HG02763 (cell line): Measurements from ENCODE around the gene IL16.
"Not testable (repeated sequence)": the region's sequence is repeated elsewhere in the genome, so short reads cannot be mapped to it uniquely, and the experiment has no call there.

Source experiments
- ATAC-seq: cut with Tn5 transposase; IDR thresholded peaks from one replicate; pipeline ENCODE4 v1.9.1; 2021; ENCODE audit warnings: mild to moderate bottlenecking, moderate library complexity; ENCODE audit not compliant: unreplicated experiment

The IL16 gene

DNA sequence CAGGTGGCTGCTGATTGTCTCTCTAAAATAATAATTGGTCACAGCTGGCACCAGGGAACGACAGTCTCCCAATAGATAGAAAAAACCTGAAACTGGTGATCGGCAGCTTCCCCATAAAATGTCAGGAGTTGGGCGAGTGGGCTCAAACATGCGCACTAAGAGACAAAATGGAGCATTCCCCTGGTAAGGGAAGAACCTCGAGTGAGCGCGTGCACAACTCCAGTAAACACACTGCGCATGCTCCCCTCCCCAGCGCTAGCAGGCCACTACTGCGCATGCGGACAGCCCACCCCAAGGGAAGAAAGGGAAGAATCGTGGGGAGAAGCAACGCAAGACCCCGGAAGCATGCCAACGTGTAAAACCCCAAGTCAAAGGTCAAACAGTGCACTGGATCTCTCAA, 134.9 kb downstream of the IL16 start:
- ATAC-seq = no peak

DNA sequence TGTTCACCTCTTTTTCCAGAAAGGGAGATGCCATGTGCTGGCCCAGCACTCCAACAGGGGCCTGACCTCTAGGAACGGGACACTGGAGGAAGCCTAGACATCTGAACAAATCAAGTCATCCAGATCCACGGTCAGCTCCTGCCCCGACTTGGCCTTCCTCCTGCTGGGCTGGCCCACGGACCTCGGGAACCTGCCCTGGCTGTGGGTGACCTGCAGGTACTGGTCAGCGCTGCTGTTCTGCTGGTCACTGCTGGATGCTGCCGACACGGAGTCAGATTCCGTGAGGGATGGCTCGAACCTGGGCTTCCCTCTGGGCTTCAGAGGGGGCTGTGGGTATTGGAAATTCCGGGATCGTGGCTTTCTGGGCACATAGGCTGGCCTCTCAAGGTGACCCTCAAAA, 135.6 kb downstream of the IL16 start:
- ATAC-seq = no peak

DNA sequence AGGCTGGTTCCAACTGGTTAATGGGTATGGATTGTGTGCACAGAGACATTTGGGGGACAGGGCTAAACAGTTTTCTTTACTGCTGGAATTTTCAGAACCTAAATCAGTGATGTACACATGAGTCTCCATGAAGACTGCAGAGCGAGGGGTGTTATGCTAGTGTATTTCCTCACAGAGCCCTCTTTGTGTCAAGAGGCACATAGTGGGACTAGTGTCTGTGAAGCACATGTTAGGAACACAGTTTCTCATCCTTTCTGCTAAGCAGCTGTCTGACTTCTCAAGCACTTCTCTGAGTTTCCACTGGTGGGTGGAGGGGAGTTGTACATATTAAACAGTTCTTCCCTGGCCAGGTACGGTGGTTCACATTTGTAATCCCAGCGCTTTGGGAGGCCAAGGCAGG, 136.7 kb downstream of the IL16 start:
- ATAC-seq = no peak

DNA sequence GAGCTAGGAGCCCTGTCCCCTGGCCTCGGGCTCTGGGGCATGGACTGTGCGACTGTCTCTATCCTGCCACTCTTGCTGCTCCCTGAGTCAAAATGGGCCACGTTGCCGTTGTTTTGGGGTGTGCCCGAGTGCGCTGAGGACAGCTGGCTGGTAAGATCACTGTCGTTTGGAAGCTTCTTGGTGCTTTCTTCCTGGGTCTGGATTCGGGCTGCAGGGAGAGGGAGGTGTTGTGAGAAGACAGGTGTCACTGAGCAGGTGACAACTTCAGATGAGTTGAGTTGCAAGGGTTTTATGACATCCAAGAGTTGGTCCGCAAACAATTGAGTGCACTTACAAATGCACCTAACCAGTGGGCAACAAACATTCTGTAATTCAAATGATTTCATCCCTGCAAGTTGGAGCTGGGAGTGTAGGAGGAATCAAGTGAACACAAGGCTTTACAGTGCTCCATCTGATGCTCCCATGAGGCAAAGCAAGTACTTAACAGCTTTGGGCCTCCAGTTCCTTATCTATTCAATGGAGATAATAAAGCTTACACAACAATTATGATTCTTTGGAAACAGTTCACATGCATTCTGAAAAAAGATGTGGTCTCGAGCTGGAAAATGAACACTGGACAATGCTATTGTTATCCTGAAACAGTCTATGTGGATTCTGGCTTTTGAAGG, 138.2 kb downstream of the IL16 start:
- no peak for ATAC-seq

DNA sequence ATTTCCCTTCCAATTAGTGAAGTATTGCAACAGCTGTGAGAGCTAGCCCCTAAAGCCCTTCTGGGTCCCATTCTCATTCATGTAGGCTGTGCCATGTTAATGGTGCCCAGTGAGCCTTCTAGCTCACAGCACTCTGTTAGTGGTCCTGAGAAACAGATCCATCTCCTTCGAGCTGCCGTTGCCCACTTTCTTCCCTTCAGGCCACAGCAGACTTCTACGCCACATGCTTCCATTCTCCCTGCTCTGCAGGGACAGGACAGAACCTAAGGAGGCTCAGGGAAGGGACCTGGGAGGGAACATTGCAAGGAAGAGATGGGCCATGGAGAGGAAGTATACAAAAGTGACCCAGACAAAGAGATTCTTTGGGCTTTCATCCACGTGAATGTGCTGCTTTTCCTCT, 139.0 kb downstream of the IL16 start:
- no peak for ATAC-seq

DNA sequence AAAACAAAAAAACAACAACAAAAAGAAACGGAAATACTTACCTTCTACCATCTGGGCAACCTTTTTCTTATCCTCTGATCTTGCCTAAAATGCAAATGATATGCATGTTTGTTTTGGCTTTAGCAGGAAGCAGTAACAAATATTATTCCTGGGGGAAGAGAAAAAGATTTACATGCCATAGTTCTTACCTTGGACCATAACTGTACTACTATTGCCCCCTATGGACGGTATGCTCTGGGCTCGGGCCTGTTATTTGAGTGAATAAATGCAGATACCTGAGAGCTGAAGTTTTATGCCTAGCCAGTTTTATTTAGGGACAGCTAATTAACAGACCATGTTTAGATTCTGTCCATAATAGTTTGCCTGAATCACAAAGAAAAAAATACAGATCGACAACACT, 139.9 kb downstream of the IL16 start:
- ATAC-seq = no peak

DNA sequence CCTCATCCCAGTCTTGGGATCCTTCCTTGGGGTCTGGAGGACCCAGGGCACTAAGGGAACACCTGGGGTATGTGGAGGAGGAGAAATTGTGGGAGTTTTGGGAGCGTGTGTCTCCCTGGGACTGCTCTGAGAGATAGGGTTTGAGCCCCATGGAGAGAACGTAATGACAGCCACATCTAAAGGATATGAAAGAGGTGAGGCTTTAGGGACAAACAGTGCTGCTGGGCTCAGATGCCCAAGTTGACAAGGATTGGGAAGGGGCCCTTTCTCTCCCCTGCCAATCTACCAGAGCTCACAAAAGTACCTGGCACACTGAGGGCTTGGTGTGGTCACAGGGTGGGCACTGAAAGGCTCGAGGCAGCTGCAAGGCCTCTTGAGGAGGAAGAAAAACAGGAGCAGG, 140.6 kb downstream of the IL16 start:
- no peak for ATAC-seq

DNA sequence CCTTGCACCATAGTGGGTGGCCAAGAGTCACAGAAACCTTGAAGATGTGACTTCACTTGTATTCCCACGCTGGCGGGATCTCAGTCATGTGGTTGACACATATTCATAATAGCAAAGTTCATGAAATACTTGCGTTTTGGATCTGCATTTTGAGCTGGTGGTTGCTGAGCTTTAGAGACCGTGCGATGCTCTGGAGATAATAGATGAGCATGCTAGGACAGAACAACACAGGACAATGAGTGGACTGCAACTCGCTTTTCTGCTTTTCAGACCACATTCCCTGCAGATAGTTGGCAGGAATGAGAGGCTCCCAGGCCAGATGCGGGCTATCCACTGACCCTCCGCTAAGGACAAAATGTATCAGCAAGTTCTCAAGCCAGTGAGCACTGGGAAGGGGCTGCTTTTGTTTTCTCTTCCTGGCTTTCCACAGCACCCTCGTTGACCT, 141.1 kb downstream of the IL16 start:
- no peak for ATAC-seq

DNA sequence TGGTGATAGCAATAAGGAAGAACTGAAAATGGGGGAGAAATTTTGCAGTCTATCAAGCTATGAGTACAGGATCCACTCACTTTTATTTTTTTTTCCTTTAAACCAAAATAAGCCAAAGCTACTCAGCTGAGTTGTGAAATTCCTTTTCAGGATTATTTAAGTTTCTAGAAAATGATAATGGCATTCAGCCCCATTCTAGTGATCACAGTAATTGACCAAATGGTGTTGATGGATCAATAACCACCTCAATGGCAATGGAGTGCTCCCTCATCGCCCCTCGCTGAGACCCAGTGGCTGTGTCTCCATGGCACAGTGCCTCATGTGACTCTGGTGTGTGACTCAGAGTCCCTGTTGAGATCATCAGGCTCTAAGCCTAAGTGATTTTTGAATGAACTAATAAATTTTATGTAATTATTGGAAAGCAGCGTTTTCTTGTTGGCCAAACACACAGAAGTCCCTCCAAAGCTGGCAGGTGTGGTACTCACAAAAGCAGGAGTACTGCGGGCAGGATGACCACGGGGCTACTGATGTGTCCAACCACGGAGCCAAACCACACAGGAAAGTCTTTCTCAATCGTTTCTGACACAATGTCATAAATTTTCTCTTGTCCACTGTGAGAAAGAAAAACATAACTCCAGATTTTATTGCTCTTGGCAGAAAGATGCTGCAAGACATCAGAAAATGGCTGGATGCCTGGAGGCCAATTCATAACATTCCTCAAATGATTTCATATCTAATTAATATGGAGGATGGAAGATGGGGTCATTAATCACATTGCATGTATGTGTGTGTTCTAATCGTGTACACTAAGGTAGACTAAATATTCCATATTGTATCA, 141.7 kb downstream of the IL16 start:
- no peak for ATAC-seq

DNA sequence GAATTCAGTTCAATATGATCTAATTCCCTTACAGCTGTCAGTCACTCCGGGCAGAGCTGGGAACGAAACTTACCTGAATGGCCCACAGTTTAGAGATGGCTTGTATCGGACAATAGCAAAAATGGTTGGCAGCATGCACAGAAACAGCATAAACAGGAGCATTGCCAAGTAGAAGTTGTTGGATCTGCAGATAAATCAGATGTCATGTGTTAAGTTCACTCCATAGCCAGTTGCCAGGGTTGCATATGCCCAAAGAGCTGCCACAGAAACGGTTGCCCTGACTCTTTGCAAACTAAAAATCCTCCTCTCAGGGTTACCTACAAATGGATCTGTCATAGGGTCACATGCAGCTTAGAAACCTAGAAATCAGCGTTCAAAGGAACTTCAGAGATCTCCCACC, 142.6 kb downstream of the IL16 start:
- no peak for ATAC-seq

DNA sequence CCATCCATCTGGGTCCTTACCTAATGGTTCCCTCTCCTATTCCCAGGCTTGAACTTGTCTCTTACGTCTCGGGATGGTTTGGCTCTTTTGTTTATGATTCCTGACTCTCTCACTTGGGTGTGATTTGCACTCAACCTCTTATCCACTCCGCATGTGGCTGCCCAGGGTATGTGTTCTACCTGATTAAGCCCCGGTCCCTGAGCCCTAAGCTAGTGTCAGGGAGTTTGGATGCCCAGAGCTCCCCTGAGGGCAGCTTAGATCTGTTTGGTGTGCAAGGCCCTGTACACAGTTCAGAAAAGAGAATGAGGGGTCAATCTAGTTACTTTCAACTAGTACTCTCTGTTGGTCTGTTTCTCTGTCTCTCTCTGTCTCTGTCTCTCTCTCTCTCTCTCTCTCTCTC, 143.2 kb downstream of the IL16 start:
- no peak for ATAC-seq

DNA sequence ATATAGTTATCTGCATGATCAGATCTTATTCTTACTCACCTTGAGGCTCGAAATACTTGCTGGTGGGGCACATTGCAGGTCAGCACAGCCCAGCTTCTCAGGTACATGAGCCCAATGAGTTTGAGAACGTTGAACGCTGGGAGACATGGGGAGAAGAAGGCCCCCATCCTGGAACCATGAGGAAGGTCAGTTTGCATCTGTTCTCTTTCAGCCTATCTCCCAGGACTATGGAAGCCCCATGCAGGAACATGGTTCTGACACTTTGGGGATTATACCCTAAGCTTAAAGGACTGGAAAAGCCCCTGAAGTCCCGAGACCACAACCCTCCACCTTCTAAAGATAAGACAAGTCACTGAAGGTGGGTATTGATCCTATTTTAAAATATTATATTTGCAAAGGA, 144.7 kb downstream of the IL16 start:
- no peak for ATAC-seq

DNA sequence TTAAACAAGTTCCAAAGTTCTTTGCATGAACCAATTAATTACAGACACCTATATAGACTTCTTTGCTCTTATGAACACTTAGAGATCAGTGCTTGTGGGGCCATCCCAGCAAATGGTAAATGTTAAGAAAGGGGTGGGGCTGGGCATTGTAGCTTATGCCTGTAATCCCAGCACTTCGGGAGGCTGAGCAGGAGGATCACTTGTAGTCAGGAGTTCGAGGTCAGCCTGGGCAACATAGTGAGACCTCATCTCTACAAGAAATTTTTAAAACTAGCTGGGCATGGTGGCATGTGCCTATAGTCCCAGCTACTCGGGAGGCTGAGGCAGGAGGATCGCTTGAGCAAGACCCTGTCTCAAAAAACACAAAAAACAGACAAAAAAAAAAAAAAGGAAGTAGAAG, 146.7 kb downstream of the IL16 start:
- no peak for ATAC-seq

DNA sequence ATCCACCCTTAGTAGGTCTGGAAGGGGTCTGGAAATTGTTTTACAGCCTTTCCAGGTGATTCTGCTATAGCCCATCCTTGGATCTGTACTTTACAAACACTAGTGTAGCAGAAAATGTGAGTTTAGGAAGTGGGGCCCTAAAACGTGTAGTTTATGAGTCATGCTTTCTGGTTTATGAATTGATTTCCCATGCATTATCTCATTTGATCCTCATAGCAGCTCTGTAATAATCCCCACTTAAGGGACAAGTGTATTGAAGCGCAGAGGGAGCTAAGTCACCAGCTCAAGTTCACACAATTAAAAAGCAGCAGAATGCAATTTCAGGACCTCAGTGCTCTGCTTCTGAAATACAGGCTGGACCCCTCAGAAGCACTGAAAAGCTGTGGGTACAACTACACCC, 149.9 kb downstream of the IL16 start:
- ATAC-seq = no peak

DNA sequence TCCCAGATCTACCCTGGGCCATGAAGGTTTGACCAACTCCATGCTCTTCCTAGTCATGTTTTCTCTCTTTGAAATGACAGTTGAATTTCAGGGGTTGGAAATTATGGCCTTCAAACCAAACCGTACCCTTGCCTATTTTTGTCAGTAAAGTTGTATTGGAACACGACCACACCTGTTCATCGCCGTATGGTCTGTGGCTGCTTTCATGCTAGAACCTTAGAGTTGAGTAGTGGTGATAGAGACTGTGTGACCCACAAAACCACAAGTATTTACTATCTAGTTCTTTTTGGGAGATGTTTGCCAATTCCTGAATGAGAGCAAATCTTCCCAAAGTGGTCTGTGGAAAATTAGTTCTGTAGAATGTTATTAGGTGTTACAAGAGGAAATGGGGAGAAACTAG, 151.2 kb downstream of the IL16 start:
- ATAC-seq = no peak

DNA sequence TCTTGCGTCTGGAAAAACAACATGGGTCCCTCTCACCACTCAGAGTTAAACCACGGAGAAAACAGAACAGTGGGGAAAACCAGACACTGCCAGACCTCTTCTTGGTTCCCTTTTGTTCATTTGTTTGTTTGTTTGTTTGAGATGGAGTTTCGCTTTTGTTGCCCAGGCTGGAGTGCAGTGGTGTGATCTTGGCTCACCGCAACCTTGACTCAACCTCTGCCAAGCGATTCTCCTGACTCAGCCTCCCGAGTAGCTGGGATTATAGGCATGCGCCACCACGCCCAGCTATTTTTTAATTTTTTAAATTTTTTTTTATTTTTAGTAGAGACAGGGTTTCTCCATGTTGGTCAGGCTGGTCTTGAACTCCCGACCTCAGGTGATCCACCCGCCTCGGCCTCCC, 152.0 kb downstream of the IL16 start:
- not testable (repeated sequence) for ATAC-seq

DNA sequence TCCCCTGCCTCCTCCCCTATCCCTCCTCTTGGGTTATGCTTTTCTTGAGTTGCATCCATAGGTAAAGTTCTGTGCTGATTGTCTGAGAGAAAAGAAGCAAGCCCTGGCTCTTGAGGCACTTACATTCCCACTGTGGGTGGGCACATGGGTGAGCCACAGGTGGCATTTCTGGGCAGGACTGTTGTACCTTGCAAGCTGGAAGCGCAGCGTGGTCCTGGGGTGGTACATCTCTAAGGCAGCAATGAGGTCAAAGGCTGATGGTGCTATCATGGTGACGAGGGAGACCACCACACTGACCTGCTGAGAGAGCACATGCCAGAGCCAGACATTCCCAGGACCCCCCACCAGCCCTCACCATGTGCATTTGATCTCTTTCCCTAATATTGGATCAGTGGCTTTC, 152.6 kb downstream of the IL16 start:
- no peak for ATAC-seq

DNA sequence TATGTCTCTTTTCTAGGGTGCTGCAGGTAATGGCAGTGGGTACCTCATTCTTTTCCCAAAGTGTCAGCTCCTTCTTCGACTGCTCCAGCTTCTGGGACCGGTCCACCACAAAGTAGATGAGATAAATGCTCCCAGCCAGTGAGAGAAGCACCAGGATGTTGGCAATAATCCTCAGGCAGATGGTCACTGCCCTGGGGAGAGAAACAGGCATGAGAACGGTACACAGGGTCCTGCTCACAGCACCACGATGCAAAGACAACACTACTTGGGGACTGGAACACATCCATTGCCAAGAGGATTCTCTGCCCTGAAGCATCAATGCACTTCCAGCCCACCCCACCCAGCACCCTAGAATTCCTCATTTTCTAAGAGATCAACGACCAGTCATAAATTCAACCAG, 155.0 kb downstream of the IL16 start:
- no peak for ATAC-seq

DNA sequence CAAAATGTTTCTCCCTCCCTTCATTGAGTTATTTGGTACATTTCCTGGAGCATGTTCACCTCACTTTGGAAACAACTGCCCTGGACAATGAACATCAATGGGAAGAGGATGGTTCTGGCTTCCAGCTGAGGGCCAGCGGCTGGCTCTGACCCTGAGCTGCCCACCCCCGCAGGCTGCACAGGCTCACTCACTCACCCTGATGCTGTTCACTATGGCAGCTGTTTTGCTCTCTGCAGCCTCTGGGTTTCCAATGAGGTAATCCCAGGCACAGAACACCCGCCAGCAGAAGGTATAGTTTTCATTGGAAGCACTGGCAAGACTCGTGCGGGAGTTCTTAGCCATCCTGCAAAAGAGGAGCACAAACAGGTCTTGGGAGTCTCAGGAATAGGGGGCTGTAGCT, 159.6 kb downstream of the IL16 start:
- ATAC-seq = no peak

DNA sequence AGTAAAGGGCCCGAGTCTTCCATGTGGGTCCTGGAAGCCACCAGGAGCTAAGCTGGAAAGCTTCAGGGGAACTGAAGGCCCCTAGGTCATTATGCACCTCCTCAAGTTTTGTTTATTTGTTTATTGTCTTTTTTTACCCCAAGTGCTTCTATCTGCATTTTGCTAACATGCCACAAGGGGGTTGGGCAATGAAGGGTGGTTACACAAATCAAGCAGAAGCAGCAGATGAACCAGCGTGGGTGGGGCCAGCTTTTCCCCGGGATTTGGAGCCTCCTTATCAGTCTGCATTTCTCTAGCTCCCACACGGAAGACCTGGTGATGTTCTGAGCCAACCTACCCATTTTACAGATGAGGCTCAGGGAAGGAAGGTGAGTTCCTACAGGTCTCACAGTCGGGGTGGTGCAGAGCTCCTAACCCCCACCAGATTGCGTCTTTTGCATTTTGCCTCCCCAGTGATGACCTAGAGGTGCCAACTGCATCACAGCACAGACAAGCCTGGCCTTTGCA, 160.6 kb downstream of the IL16 start:
- no peak for ATAC-seq

DNA sequence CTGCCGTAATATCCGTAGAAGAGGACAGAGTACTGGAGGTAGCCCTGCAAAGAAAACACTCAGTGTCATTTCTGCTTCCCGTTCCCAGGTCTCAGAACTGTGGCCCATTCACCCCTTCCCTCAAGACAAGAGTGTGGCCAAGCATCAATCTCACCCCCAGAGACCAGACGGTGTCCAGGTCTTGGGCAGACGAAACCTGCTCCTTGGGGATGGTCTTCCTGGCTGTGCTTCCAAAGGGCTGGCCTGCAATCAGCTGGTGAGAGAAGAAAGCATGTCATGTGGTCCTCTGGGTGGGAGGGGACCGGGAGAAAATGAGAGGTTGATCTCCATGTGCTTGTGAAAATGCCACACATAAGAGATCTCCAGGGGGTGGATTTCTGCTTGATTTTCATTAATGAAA, 161.6 kb downstream of the IL16 start:
- ATAC-seq = no peak

DNA sequence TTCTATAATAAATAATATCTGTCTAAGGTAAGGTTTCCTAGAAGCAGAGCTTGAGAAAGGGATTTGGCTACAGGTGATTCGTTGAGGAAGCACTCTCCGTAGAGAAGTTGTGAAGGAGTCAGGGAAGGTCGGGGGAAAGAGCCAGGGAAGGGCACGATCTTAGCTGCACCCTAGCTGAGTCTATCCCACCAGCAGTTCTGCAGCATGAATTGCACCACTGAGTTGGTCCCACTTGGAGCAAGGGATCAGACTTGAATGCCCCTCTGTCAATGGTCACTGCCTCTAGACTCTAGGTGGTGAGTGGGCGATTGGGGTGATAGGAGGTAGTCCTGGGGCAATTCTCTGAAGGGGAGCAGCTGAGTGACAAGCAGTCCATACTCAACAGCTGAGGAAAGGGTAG, 163.8 kb downstream of the IL16 start:
- ATAC-seq = no peak
